WTC11 (cell line): Measurements from ENCODE around the gene BRINP1. TPM values are rescaled to one million over a fixed set of nuclear protein-coding genes. Genes with fewer than 3 reads are reported as not detected.
A peak's percentile ranks its signal among the peaks of the same experiment; 100 is the strongest.

Experiments used
- ATAC-seq: fragments of 200-7000 bp; cut with Tn5 transposase; 2 replicates; pipeline ENCODE4 v1.10.0; 2021; ENCODE audit warnings: mild to moderate bottlenecking, moderate library complexity
- CTCF ChIA-PET: fragments of 300-600 bp; sonication (Branson Sonifier 250); formaldehyde crosslinking; loops from one replicate; lab custom pipeline; 2021; ENCODE audit warnings: antibody characterized with exemption; lab: Charles Lee
- POLR2A ChIA-PET: fragments of 350-600 bp; sonication (Branson Sonifier 250); formaldehyde crosslinking; loops from one replicate; lab custom pipeline; 2021; ENCODE audit warnings: antibody characterized with exemption; lab: Charles Lee
- DNase-seq: peaks from one replicate; pipeline ENCODE4 v3.0.0; 2021; ENCODE audit warnings: low spot score
- H3K27ac Mint-ChIP-seq: 2 replicates; pipeline ENCODE4 v1.8.0; 2021; ENCODE audit warnings: mixed read lengths
- H3K27me3 Mint-ChIP-seq: 2 replicates; pipeline ENCODE4 v1.8.0; 2021; ENCODE audit warnings: low read depth, mild to moderate bottlenecking, moderate library complexity, mixed read lengths
- H3K36me3 Mint-ChIP-seq: 2 replicates; pipeline ENCODE4 v1.8.0; 2021; ENCODE audit warnings: mixed read lengths
- H3K4me1 Mint-ChIP-seq: 2 replicates; pipeline ENCODE4 v1.8.0; 2022; ENCODE audit warnings: mixed read lengths
- H3K4me3 Mint-ChIP-seq: 2 replicates; pipeline ENCODE4 v1.8.0; 2021; ENCODE audit warnings: mild to moderate bottlenecking, moderate library complexity, mixed read lengths
- H3K9me3 Mint-ChIP-seq: 2 replicates; pipeline ENCODE4 v1.8.0; 2021; ENCODE audit warnings: mixed read lengths
- CBFB ChIP-seq: sonication (generic); formaldehyde crosslinking; IDR thresholded peaks from 2 replicates; pipeline ENCODE4 v1.8.1; 2022; ENCODE audit warnings: mild to moderate bottlenecking, low read depth, missing genetic modification reagents
- CREB1 ChIP-seq: sonication (generic); formaldehyde crosslinking; IDR thresholded peaks from 2 replicates; pipeline ENCODE4 v1.8.0; 2023; ENCODE audit warnings: mild to moderate bottlenecking, missing genetic modification reagents
- ELF4 ChIP-seq: sonication (generic); formaldehyde crosslinking; IDR thresholded peaks from 2 replicates; pipeline ENCODE4 v1.8.1; 2022; ENCODE audit warnings: low read depth, mild to moderate bottlenecking, moderate library complexity, missing genetic modification reagents
- ESRRA ChIP-seq: sonication (generic); formaldehyde crosslinking; IDR thresholded peaks from 2 replicates; pipeline ENCODE4 v1.8.1; 2022; ENCODE audit warnings: mild to moderate bottlenecking, missing genetic modification reagents, borderline replicate concordance
- FOXJ3 ChIP-seq: sonication (generic); formaldehyde crosslinking; IDR thresholded peaks from 2 replicates; pipeline ENCODE4 v1.9.0; 2021; ENCODE audit warnings: missing genetic modification reagents, mild to moderate bottlenecking, borderline replicate concordance
- GRHL2 ChIP-seq: fragments of 250-450 bp; sonication (Bioruptor Pico); IDR thresholded peaks from 2 replicates; pipeline ENCODE4 v1.8.0; 2022; ENCODE audit warnings: mild to moderate bottlenecking, moderate library complexity; ENCODE audit not compliant: insufficient replicate concordance, severe bottlenecking
- JAZF1 ChIP-seq: fragments of 250-450 bp; sonication (Bioruptor Pico); IDR thresholded peaks from 2 replicates; pipeline ENCODE4 v1.9.0; 2021; ENCODE audit warnings: moderate library complexity, mild to moderate bottlenecking, inconsistent platforms
- JUN ChIP-seq: sonication (generic); formaldehyde crosslinking; IDR thresholded peaks from 2 replicates; pipeline ENCODE4 v1.8.0; 2023; ENCODE audit warnings: mild to moderate bottlenecking, missing genetic modification reagents
- KAT7 ChIP-seq: sonication (generic); formaldehyde crosslinking; IDR thresholded peaks from 2 replicates; pipeline ENCODE4 v1.8.1; 2023; ENCODE audit warnings: missing genetic modification reagents, mild to moderate bottlenecking, borderline replicate concordance
- MYBL2 ChIP-seq: sonication (generic); formaldehyde crosslinking; IDR thresholded peaks from 2 replicates; pipeline ENCODE4 v1.8.1; 2023; ENCODE audit warnings: mild to moderate bottlenecking, moderate library complexity, missing genetic modification reagents
- RELA ChIP-seq: sonication (generic); formaldehyde crosslinking; IDR thresholded peaks from 2 replicates; pipeline ENCODE4 v1.8.1; 2022; ENCODE audit warnings: missing genetic modification reagents, mild to moderate bottlenecking, borderline replicate concordance
- RORB ChIP-seq: fragments of 250-450 bp; sonication (Bioruptor Pico); IDR thresholded peaks from 2 replicates; pipeline ENCODE4 v1.9.0; 2021; ENCODE audit warnings: mild to moderate bottlenecking
- SMAD4 ChIP-seq: sonication (generic); formaldehyde crosslinking; IDR thresholded peaks from 2 replicates; pipeline ENCODE4 v1.8.0; 2022; ENCODE audit warnings: mild to moderate bottlenecking, missing genetic modification reagents
- TEAD1 ChIP-seq: sonication (generic); formaldehyde crosslinking; IDR thresholded peaks from 2 replicates; pipeline ENCODE4 v1.8.0; 2022; ENCODE audit warnings: mild to moderate bottlenecking, missing genetic modification reagents
- TEAD4 ChIP-seq: sonication (generic); formaldehyde crosslinking; IDR thresholded peaks from 2 replicates; pipeline ENCODE4 v1.8.0; 2022; ENCODE audit warnings: mild to moderate bottlenecking, missing genetic modification reagents
- ZNF232 ChIP-seq: sonication (generic); formaldehyde crosslinking; IDR thresholded peaks from 2 replicates; pipeline ENCODE4 v1.8.0; 2022; ENCODE audit warnings: mild to moderate bottlenecking, missing genetic modification reagents
- ZNF416 ChIP-seq: fragments of 250-450 bp; sonication (Bioruptor Pico); IDR thresholded peaks from 2 replicates; pipeline ENCODE4 v1.9.0; 2021; ENCODE audit warnings: mild to moderate bottlenecking, inconsistent platforms
- total RNA-seq: library from RNA; stranded (reverse); gene quantifications from 3 replicates; pipeline ENCODE4 v1.2.3, GENCODE V29; 2021
- TF ChIP-seq, protein P1 (sequence below): sonication (generic); formaldehyde crosslinking; IDR thresholded peaks from 2 replicates; pipeline ENCODE4 v1.8.0; 2023; ENCODE audit warnings: mild to moderate bottlenecking, missing genetic modification reagents
- TF ChIP-seq, protein P2 (sequence below): sonication (generic); formaldehyde crosslinking; conservative IDR thresholded peaks from 2 replicates; pipeline ENCODE4 v1.8.1; 2022; ENCODE audit warnings: mild to moderate bottlenecking, missing genetic modification reagents
- TF ChIP-seq, protein P3 (sequence below): sonication (generic); formaldehyde crosslinking; IDR thresholded peaks from 2 replicates; pipeline ENCODE4 v1.8.1; 2023; ENCODE audit warnings: mild to moderate bottlenecking, moderate library complexity, missing genetic modification reagents
- TF ChIP-seq, protein P4 (sequence below): sonication (generic); formaldehyde crosslinking; IDR thresholded peaks from 2 replicates; pipeline ENCODE4 v1.8.0; 2022; ENCODE audit warnings: mild to moderate bottlenecking, missing genetic modification reagents
- TF ChIP-seq, protein P5 (sequence below): sonication (generic); formaldehyde crosslinking; IDR thresholded peaks from 2 replicates; pipeline ENCODE4 v1.8.1; 2022; ENCODE audit warnings: mild to moderate bottlenecking, missing genetic modification reagents, moderate library complexity, borderline replicate concordance

BRINP1 gene
- total RNA-seq, 1 experiment from 2014 or later, result 19.5 TPM

DNA sequence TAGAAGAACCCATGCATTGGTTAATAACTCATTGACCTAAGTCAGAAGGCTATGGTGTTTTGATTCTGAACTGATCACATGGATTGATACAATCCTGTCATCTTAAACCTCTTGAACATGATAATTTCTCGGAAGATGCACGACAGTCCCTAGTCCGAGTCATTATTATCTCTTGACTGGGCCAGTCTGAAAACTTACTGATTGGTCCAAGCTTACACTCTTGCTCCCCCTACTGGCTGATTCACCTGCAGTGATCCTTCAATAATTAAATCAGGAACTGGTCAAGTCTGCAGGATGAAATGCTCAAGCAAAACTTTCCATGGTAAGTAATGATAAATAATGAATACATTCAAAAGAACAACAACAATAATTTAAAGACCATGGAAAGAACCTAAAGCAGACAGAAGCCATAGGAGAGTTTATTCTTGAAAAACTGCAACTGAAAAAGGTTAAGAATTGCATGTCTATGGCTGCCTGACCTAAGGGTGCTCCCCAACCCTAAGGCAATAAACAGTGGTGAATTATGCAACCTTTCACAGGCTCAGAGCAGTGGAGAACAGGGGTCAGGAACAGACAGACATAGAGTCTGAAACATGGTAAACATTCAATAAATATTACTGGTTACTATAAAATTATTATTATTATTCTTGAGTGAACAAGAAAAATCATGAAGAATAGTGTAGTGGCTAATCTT, 79.3 kb downstream of the BRINP1 start (continued):
- TF ChIP-seq, protein P1, sequence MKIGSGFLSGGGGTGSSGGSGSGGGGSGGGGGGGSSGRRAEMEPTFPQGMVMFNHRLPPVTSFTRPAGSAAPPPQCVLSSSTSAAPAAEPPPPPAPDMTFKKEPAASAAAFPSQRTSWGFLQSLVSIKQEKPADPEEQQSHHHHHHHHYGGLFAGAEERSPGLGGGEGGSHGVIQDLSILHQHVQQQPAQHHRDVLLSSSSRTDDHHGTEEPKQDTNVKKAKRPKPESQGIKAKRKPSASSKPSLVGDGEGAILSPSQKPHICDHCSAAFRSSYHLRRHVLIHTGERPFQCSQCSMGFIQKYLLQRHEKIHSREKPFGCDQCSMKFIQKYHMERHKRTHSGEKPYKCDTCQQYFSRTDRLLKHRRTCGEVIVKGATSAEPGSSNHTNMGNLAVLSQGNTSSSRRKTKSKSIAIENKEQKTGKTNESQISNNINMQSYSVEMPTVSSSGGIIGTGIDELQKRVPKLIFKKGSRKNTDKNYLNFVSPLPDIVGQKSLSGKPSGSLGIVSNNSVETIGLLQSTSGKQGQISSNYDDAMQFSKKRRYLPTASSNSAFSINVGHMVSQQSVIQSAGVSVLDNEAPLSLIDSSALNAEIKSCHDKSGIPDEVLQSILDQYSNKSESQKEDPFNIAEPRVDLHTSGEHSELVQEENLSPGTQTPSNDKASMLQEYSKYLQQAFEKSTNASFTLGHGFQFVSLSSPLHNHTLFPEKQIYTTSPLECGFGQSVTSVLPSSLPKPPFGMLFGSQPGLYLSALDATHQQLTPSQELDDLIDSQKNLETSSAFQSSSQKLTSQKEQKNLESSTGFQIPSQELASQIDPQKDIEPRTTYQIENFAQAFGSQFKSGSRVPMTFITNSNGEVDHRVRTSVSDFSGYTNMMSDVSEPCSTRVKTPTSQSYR (CRISPR knock-in tag), result no peak

DNA sequence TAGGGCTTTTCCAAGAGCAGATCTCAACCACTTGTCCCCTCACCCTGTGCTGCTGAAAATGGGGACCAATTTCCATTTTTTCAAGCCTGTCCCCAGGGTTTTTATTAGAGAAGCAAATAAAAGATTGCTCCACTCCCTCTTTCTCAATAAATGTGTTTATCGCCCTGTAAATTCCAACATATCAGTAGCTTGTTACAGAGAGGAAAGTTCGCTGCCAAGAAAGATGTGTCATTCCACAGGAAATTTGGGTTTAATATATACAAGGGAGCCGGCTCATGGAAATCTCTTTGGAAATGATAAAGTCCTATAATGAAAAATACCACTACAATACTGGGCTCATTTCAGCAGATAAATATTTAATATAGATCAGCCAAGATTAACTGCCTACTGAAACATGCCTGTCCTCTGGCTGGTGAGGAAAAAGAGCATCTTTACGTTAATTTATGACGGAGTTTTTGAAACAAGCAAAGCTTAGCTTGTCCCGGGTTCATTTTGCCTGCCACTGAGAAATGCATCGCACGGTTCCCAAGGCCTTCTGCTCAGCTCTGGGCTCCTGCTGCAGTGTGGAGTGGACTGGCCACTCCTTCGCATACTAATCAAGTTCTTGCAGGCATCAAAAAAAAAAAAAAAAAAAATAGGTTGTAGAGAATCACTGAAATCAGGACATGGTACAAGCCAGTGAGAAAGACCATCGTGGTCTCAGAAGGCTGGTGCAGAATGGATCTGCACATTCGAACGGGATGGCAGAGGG, 84.5 kb downstream of the BRINP1 start:
- no peak for ATAC-seq
- POLR2A ChIA-PET, result no interaction called here
- Mint-ChIP-seq H3K27ac (no peak overlapping the region), H3K4me3 (no peak overlapping the region), H3K9me3 (no peaks in the 10 kb centered on the region), H3K36me3 (no peaks in the 10 kb centered on the region), H3K27me3 (no peaks in the 10 kb centered on the region), H3K4me1 (peaks cover 88% of the 10 kb centered on the region)
- CTCF ChIA-PET, result interaction anchor here (0.7 to 3.9 kb wide), 20 partner anchors 11 to 832 kb away, joined by 3 to 64 read pairs (median 5); partner anchors contain the start of gene BRINP1
- DNase-seq, result no peak
- TF ChIP-seq, protein P1 (CRISPR knock-in tag), result no peak
- TF ChIP-seq JUN, result no peak
- no peak for TF ChIP-seq ELF4 (CRISPR knock-in tag)
- no peak for TF ChIP-seq CREB1
- no peak for TF ChIP-seq CBFB (CRISPR knock-in tag)
- TF ChIP-seq RELA (CRISPR knock-in tag), result no peak
- no peak for TF ChIP-seq ZNF416 (CRISPR knock-in tag)
- TF ChIP-seq JAZF1 (CRISPR knock-in tag), result no peak
- TF ChIP-seq SMAD4 (CRISPR knock-in tag), result no peak
- TF ChIP-seq, protein P2, sequence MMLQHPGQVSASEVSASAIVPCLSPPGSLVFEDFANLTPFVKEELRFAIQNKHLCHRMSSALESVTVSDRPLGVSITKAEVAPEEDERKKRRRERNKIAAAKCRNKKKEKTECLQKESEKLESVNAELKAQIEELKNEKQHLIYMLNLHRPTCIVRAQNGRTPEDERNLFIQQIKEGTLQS (CRISPR knock-in tag), result no peak

DNA sequence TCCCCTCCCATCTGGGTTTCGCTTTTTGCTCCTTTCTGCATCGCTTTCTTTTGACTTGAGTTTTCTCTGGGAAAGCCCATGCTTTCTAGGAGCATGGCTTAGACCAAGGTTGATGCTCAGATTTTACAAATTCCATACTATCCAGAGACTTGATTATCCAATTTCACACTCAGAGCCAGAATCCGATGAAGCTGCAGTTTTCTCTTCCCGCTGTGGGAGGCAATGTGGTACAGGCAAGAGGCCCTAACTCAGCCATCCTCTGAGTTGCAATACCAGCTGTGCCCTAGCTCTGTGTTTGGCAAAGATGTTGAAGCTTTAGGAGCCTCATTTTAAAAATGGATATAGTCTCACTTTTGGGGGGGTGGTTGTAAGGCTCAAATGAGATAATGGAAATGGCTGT, 85.1 kb downstream of the BRINP1 start:
- peaks cover 85% of the 10 kb centered on the region for H3K4me1 Mint-ChIP-seq
- no peaks in the 10 kb centered on the region for H3K9me3 Mint-ChIP-seq
- ChIA-PET CTCF (interaction anchor here (0.6 to 3.9 kb wide), 19 partner anchors 11 to 688 kb away, joined by 3 to 64 read pairs (median 5); partner anchors contain the start of gene BRINP1), POLR2A (no interaction called here)
- DNase-seq (peak; percentile 38), ATAC-seq (peak; percentile 62)
- peak overlapping the region; percentile 98 for H3K27ac Mint-ChIP-seq
- no peaks in the 10 kb centered on the region for H3K36me3 Mint-ChIP-seq
- no peaks in the 10 kb centered on the region for H3K27me3 Mint-ChIP-seq
- peak overlapping the region; percentile 60 for H3K4me3 Mint-ChIP-seq
- TF ChIP-seq TEAD4 (no peak), TEAD1 (CRISPR knock-in tag) (no peak), ELF4 (CRISPR knock-in tag) (no peak), ZNF416 (CRISPR knock-in tag) (no peak), RORB (no peak), FOXJ3 (CRISPR knock-in tag) (no peak), KAT7 (CRISPR knock-in tag) (no peak), ESRRA (no peak), GRHL2 (CRISPR knock-in tag) (no peak), ZNF232 (CRISPR knock-in tag) (no peak), MYBL2 (CRISPR knock-in tag) (no peak)
- TF ChIP-seq, protein P3, sequence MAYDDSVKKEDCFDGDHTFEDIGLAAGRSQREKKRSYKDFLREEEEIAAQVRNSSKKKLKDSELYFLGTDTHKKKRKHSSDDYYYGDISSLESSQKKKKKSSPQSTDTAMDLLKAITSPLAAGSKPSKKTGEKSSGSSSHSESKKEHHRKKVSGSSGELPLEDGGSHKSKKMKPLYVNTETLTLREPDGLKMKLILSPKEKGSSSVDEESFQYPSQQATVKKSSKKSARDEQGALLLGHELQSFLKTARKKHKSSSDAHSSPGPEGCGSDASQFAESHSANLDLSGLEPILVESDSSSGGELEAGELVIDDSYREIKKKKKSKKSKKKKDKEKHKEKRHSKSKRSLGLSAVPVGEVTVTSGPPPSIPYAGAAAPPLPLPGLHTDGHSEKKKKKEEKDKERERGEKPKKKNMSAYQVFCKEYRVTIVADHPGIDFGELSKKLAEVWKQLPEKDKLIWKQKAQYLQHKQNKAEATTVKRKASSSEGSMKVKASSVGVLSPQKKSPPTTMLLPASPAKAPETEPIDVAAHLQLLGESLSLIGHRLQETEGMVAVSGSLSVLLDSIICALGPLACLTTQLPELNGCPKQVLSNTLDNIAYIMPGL, result no peak
- TF ChIP-seq, protein P4, sequence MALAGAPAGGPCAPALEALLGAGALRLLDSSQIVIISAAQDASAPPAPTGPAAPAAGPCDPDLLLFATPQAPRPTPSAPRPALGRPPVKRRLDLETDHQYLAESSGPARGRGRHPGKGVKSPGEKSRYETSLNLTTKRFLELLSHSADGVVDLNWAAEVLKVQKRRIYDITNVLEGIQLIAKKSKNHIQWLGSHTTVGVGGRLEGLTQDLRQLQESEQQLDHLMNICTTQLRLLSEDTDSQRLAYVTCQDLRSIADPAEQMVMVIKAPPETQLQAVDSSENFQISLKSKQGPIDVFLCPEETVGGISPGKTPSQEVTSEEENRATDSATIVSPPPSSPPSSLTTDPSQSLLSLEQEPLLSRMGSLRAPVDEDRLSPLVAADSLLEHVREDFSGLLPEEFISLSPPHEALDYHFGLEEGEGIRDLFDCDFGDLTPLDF (CRISPR knock-in tag), result no peak
- TF ChIP-seq, protein P5, sequence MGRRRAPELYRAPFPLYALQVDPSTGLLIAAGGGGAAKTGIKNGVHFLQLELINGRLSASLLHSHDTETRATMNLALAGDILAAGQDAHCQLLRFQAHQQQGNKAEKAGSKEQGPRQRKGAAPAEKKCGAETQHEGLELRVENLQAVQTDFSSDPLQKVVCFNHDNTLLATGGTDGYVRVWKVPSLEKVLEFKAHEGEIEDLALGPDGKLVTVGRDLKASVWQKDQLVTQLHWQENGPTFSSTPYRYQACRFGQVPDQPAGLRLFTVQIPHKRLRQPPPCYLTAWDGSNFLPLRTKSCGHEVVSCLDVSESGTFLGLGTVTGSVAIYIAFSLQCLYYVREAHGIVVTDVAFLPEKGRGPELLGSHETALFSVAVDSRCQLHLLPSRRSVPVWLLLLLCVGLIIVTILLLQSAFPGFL (CRISPR knock-in tag), result no peak
